HEK293 (cell line): ENCODE data around the gene FGD3.

Experiments used
- CTCF ChIP-seq: fragments of 450-650 bp; formaldehyde crosslinking; IDR thresholded peaks from 2 replicates; pipeline ENCODE4 v1.5.1; 2016; ENCODE audit warnings: missing biosample characterization, missing genetic modification characterization
- GLIS1 ChIP-seq: fragments of 450-650 bp; formaldehyde crosslinking; IDR thresholded peaks from 2 replicates; pipeline ENCODE4 v1.5.1; 2016; ENCODE audit warnings: missing biosample characterization, missing genetic modification characterization
- KLF16 ChIP-seq: fragments of 450-650 bp; formaldehyde crosslinking; IDR thresholded peaks from 2 replicates; pipeline ENCODE4 v1.5.1; 2017; ENCODE audit warnings: missing biosample characterization, missing genetic modification characterization
- REST ChIP-seq: fragments of 450-650 bp; formaldehyde crosslinking; IDR thresholded peaks from 2 replicates; pipeline ENCODE4 v1.5.1; 2016; ENCODE audit warnings: missing biosample characterization, missing genetic modification characterization
- SALL2 ChIP-seq: fragments of 450-650 bp; formaldehyde crosslinking; IDR thresholded peaks from 2 replicates; pipeline ENCODE4 v1.5.0; 2017; ENCODE audit warnings: missing biosample characterization, mild to moderate bottlenecking, missing genetic modification characterization, borderline replicate concordance
- ZBTB20 ChIP-seq: fragments of 450-650 bp; formaldehyde crosslinking; IDR thresholded peaks from 2 replicates; pipeline ENCODE4 v1.5.1; 2016; ENCODE audit warnings: missing biosample characterization, missing genetic modification characterization
- ZBTB7A ChIP-seq: fragments of 450-650 bp; formaldehyde crosslinking; IDR thresholded peaks from 2 replicates; pipeline ENCODE4 v1.5.1; 2016; ENCODE audit warnings: low read depth, missing biosample characterization, missing genetic modification characterization
- ZNF274 ChIP-seq, 2 experiments: fragments of 200-500 bp in 1 of 2; fragments of 450-650 bp in 1 of 2; sonication (Bioruptor generic) in 1 of 2; formaldehyde crosslinking in 1 of 2; IDR thresholded peaks; 2 replicates each; pipeline versions ENCODE4 v1.5.1 to v1.6.1; 2014 to 2016; ENCODE audit warnings: borderline replicate concordance in 1 of 2, inconsistent platforms in 1 of 2, low read length in 1 of 2, missing biosample characterization in 1 of 2, missing genetic modification characterization in 1 of 2
- ZNF558 ChIP-seq: fragments of 450-650 bp; formaldehyde crosslinking; IDR thresholded peaks from 2 replicates; pipeline ENCODE4 v1.5.1; 2016; ENCODE audit warnings: missing biosample characterization, missing genetic modification characterization
- ZNF707 ChIP-seq: fragments of 450-650 bp; formaldehyde crosslinking; IDR thresholded peaks from 2 replicates; pipeline ENCODE4 v1.5.1; 2016; ENCODE audit warnings: missing biosample characterization, missing genetic modification characterization
- TF ChIP-seq, protein P1 (sequence below): fragments of 450-650 bp; formaldehyde crosslinking; IDR thresholded peaks from 2 replicates; pipeline ENCODE4 v1.5.1; 2016; ENCODE audit warnings: missing biosample characterization, missing genetic modification characterization, borderline replicate concordance

- TF ChIP-seq, protein P1, sequence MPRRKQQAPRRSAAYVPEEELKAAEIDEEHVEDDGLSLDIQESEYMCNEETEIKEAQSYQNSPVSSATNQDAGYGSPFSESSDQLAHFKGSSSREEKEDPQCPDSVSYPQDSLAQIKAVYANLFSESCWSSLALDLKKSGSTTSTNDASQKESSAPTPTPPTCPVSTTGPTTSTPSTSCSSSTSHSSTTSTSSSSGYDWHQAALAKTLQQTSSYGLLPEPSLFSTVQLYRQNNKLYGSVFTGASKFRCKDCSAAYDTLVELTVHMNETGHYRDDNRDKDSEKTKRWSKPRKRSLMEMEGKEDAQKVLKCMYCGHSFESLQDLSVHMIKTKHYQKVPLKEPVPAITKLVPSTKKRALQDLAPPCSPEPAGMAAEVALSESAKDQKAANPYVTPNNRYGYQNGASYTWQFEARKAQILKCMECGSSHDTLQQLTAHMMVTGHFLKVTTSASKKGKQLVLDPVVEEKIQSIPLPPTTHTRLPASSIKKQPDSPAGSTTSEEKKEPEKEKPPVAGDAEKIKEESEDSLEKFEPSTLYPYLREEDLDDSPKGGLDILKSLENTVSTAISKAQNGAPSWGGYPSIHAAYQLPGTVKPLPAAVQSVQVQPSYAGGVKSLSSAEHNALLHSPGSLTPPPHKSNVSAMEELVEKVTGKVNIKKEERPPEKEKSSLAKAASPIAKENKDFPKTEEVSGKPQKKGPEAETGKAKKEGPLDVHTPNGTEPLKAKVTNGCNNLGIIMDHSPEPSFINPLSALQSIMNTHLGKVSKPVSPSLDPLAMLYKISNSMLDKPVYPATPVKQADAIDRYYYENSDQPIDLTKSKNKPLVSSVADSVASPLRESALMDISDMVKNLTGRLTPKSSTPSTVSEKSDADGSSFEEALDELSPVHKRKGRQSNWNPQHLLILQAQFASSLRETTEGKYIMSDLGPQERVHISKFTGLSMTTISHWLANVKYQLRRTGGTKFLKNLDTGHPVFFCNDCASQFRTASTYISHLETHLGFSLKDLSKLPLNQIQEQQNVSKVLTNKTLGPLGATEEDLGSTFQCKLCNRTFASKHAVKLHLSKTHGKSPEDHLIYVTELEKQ (tag by site-specific recombination): no peak
- TF ChIP-seq CTCF (tag by site-specific recombination) (no peak), KLF16 (no peak), ZBTB7A (tag by site-specific recombination) (no peak), ZNF558 (tag by site-specific recombination) (no peak), ZBTB20 (no peak), ZNF274 (IDR thresholded peaks at IDR 0.05; ENCODE audit: low read length) (no peak), ZNF274 (tag by site-specific recombination; IDR thresholded peaks at IDR 0.05; ENCODE audit: borderline replicate concordance) (no peak), GLIS1 (tag by site-specific recombination) (no peak), REST (no peak), SALL2 (tag by site-specific recombination) (no peak), ZNF707 (no peak)
Measured at GRCh38 chr9:93084471-93084881, 137.2 kb downstream of the FGD3 start.
